SK-N-SH (cell line): ENCODE results near the gene PARVA. TPM values are rescaled to one million over a fixed set of nuclear protein-coding genes. Genes with fewer than 3 reads are reported as not detected.

ENCODE experiments used
- CTCF ChIA-PET: fragments of 300-600, 350-600 bp; formaldehyde crosslinking; extraction: SDS; loops from one replicate; lab custom pipeline; 2021; lab: Yijun Ruan, JAX
- POLR2A ChIA-PET: fragments of 350-600 bp; sonication (Branson Sonifier 250); formaldehyde crosslinking; extraction: SDS; loops from one replicate; lab custom pipeline; 2020; ENCODE audit warnings: antibody characterized with exemption, inconsistent platforms; lab: Yijun Ruan, JAX
- DNase-seq: peaks from one replicate; pipeline ENCODE4 v3.0.0; 2012
- H2AFZ ChIP-seq: fragments of 200-600 bp; sonication (generic); 2 replicates; pipeline ENCODE4 v1.8.1; 2016; ENCODE audit warnings: antibody characterized with exemption, mild to moderate bottlenecking, low read depth
- H3F3A ChIP-seq: fragments of 200-600 bp; sonication (generic); replicated peaks from 2 replicates; pipeline ENCODE3; 2016; ENCODE audit warnings: antibody characterized with exemption, mild to moderate bottlenecking; ENCODE audit not compliant: insufficient read depth
- H3K27ac ChIP-seq, 2 experiments: fragments of 200-500 bp in 1 of 2; fragments of 200-600 bp in 1 of 2; sonication (Bioruptor generic) in 1 of 2; sonication (generic), shearing (Covaris generic) in 1 of 2; 2 replicates each; pipeline versions ENCODE4 v1.5.1 to v1.6.1; 2014 to 2016; ENCODE audit warnings: low read depth in 2 of 2, inconsistent platforms in 1 of 2, low read length in 1 of 2, mild to moderate bottlenecking in 1 of 2, mixed read lengths in 1 of 2
- H3K27me3 ChIP-seq: fragments of 200-600 bp; sonication (generic), shearing (Covaris generic); 2 replicates; pipeline ENCODE4 v1.6.1; 2016; ENCODE audit warnings: mixed run types; ENCODE audit not compliant: insufficient read depth
- H3K36me3 ChIP-seq, 2 experiments: fragments of 200-500 bp in 1 of 2; fragments of 200-600 bp in 1 of 2; sonication (Bioruptor generic) in 1 of 2; sonication (generic) in 1 of 2; replicated peaks in 1 of 2; 2 replicates each; pipeline versions ENCODE3 to v1.5.1; 2014 to 2016; ENCODE audit warnings: low read length in 1 of 2, mild to moderate bottlenecking in 1 of 2; ENCODE audit not compliant: insufficient read depth in 2 of 2, control insufficient read depth in 1 of 2
- H3K4me1 ChIP-seq, 2 experiments: fragments of 200-500 bp in 1 of 2; fragments of 200-600 bp in 1 of 2; sonication (Bioruptor generic) in 1 of 2; sonication (generic), shearing (Covaris generic) in 1 of 2; 2 replicates each; pipeline versions ENCODE4 v1.5.1 to v1.6.1; 2014 to 2016; ENCODE audit warnings: low read depth in 1 of 2, low read length in 1 of 2, mixed run types in 1 of 2; ENCODE audit not compliant: insufficient read depth in 2 of 2, control insufficient read depth in 1 of 2
- H3K4me2 ChIP-seq: fragments of 200-600 bp; sonication (generic), shearing (Covaris generic); 2 replicates; pipeline ENCODE4 v1.6.1; 2017; ENCODE audit warnings: mixed run types
- H3K4me3 ChIP-seq, 2 experiments: fragments of 200-500 bp in 1 of 2; fragments of 200-600 bp in 1 of 2; sonication (Bioruptor generic) in 1 of 2; sonication (generic), shearing (Covaris generic) in 1 of 2; 2 replicates each; pipeline versions ENCODE4 v1.5.1 to v1.8.1; 2014 to 2016; ENCODE audit warnings: low read depth in 2 of 2, inconsistent platforms in 1 of 2, low read length in 1 of 2, mild to moderate bottlenecking in 1 of 2, mixed read lengths in 1 of 2, moderate library complexity in 1 of 2
- H3K79me2 ChIP-seq: fragments of 200-600 bp; sonication (generic); 2 replicates; pipeline ENCODE4 v1.8.1; 2017; ENCODE audit warnings: mild to moderate bottlenecking; ENCODE audit not compliant: insufficient read depth
- H3K9ac ChIP-seq: fragments of 200-600 bp; sonication (generic); 2 replicates; pipeline ENCODE4 v1.6.1; 2017; ENCODE audit warnings: mixed run types
- H3K9me2 ChIP-seq: fragments of 200-600 bp; sonication (generic); 2 replicates; pipeline ENCODE4 v1.6.1; 2017; ENCODE audit warnings: mixed run types
- H3K9me3 ChIP-seq: fragments of 200-600 bp; sonication (generic); 2 replicates; pipeline ENCODE4 v1.6.1; 2017; ENCODE audit warnings: mixed run types, mild to moderate bottlenecking, moderate library complexity
- H4K20me1 ChIP-seq: fragments of 200-600 bp; sonication (generic); 2 replicates; pipeline ENCODE4 v1.6.1; 2017; ENCODE audit warnings: mild to moderate bottlenecking, mixed run types; ENCODE audit not compliant: insufficient read depth
- CHD2 ChIP-seq: fragments of 150-350 bp; IDR thresholded peaks from 2 replicates; pipeline ENCODE4 v1.6.1; 2018; ENCODE audit warnings: low read length; ENCODE audit not compliant: partially characterized antibody
- FOXJ3 ChIP-seq: sonication (generic); formaldehyde crosslinking; IDR thresholded peaks from 2 replicates; pipeline ENCODE4 v1.5.1; 2020; ENCODE audit warnings: mild to moderate bottlenecking, missing genetic modification reagents
- FOXM1 ChIP-seq: IDR thresholded peaks from 2 replicates; pipeline ENCODE4 v1.4.0; 2012; ENCODE audit warnings: low read depth, mild to moderate bottlenecking
- GATA2 ChIP-seq: sonication (generic); formaldehyde crosslinking; IDR thresholded peaks from 2 replicates; pipeline ENCODE4 v1.5.0; 2020; ENCODE audit warnings: mild to moderate bottlenecking, missing genetic modification reagents
- JUND ChIP-seq: IDR thresholded peaks from 2 replicates; pipeline ENCODE4 v1.4.0; 2012
- MEF2A ChIP-seq: IDR thresholded peaks from 2 replicates; pipeline ENCODE4 v1.4.0; 2012; ENCODE audit warnings: low read depth, borderline replicate concordance
- MXI1 ChIP-seq: IDR thresholded peaks from 2 replicates; pipeline ENCODE4 v1.6.1; 2012; ENCODE audit warnings: mild to moderate bottlenecking, low read depth, low read length, improper control_type of control experiment
- RAD21 ChIP-seq: IDR thresholded peaks from 2 replicates; pipeline ENCODE4 v1.6.1; 2012; ENCODE audit warnings: mild to moderate bottlenecking, low read length
- RCOR1 ChIP-seq: fragments of 150-350 bp; IDR thresholded peaks from 2 replicates; pipeline ENCODE4 v1.6.1; 2017; ENCODE audit warnings: antibody characterized with exemption, low read length
- REST ChIP-seq: IDR thresholded peaks from 2 replicates; pipeline ENCODE4 v1.6.1; 2012; ENCODE audit warnings: mild to moderate bottlenecking, low read depth, low read length, moderate library complexity
- RFX5 ChIP-seq: IDR thresholded peaks from 2 replicates; pipeline ENCODE4 v1.6.1; 2012; ENCODE audit warnings: mild to moderate bottlenecking, improper control_type of control experiment, low read length
- SMC3 ChIP-seq: IDR thresholded peaks from 2 replicates; pipeline ENCODE4 v1.6.1; 2012; ENCODE audit warnings: low read depth, low read length, improper control_type of control experiment
- TEAD4 ChIP-seq: IDR thresholded peaks from 2 replicates; pipeline ENCODE4 v1.4.0; 2012; ENCODE audit warnings: mild to moderate bottlenecking, borderline replicate concordance; ENCODE audit not compliant: insufficient read depth
- USF1 ChIP-seq: IDR thresholded peaks from 2 replicates; pipeline ENCODE4 v1.4.0; 2012; ENCODE audit warnings: low read depth, borderline replicate concordance
- YY1 ChIP-seq: IDR thresholded peaks from 2 replicates; pipeline ENCODE4 v1.4.0; 2012; ENCODE audit warnings: low read depth, mild to moderate bottlenecking
- ZBTB33 ChIP-seq: IDR thresholded peaks from 2 replicates; pipeline ENCODE4 v1.4.0; 2012; ENCODE audit warnings: low read depth, borderline replicate concordance
- WGBS: methylation state at CpG from one replicate; pipeline ENCODE4 v1.1.6; 2017; ENCODE audit warnings: low lambda C conversion rate; 5-methylcytosine and 5-hydroxymethylcytosine counted together
- polyA plus RNA-seq, 3 experiments: library from polyadenylated mRNA; depleted of rRNA; stranded (reverse); fragments of >200 nt; gene quantifications; 2 replicates each; pipeline ENCODE4 v1.2.3, GENCODE V29; 2012

Gene PARVA
- polyA plus RNA-seq, 1 of the 3 experiments (the other 2 are of a cell fraction): 27.6 TPM

- H3K9me2 ChIP-seq: no peaks in the 10 kb centered on the region
- H3K79me2 ChIP-seq: no peaks in the 10 kb centered on the region
- H3K9me3 ChIP-seq: no peaks in the 10 kb centered on the region
- H3K4me2 ChIP-seq: no peak overlapping the region
- no peak overlapping the region for H3K9ac ChIP-seq
- no peaks in the 10 kb centered on the region for H4K20me1 ChIP-seq
- ChIA-PET POLR2A (no interaction called here), CTCF (interaction anchor here (0.9 kb wide), 1 partner anchor 200 kb away, joined by 3 read pairs; no protein-coding TSS in a partner anchor)
- H3K27ac ChIP-seq: peak overlapping the region; percentile 74 to 92; a peak in 3 of 4 replicates
- H2AFZ ChIP-seq: no peak overlapping the region
- no peak for DNase-seq
- H3F3A ChIP-seq: peaks cover 9% of the 10 kb centered on the region
- H3K27me3 ChIP-seq: no peaks in the 10 kb centered on the region
- H3K4me1 ChIP-seq: peaks cover 8 to 54% of the 10 kb centered on the region in 2 experiments
- H3K4me3 ChIP-seq: no peak overlapping the region
- WGBS: 100% methylated on average over 4 of the region's 4 CpGs
- TF ChIP-seq JUND (no peak), CHD2 (no peak), SMC3 (no peak), FOXM1 (no peak), ZBTB33 (no peak), MEF2A (no peak), RFX5 (no peak), YY1 (no peak), FOXJ3 (CRISPR knock-in tag) (no peak), MXI1 (no peak), USF1 (no peak), REST (no peak), RCOR1 (no peak), RAD21 (no peak), TEAD4 (no peak), GATA2 (CRISPR knock-in tag) (no peak)
- peaks cover 9 to 12% of the 10 kb centered on the region in 2 experiments for H3K36me3 ChIP-seq
These were observed 130.0 kb downstream of the PARVA start for GRCh38 chr11:12507391-12507790.
